ACC112 (cell line): ENCODE data around the gene SERTAD2.

ENCODE experiments used
- H2AFZ ChIP-seq: fragments of 200-600 bp; sonication (generic); one replicate; pipeline ENCODE4 v1.6.0; 2017; ENCODE audit warnings: antibody characterized with exemption, low read length; ENCODE audit not compliant: unreplicated experiment
- H3K27ac ChIP-seq: fragments of 200-600 bp; sonication (generic); 2 replicates; pipeline ENCODE4 v1.5.1; 2014; ENCODE audit warnings: low read depth, mild to moderate bottlenecking, antibody characterized with exemption, low read length, moderate library complexity
- H3K27me3 ChIP-seq: fragments of 200-600 bp; sonication (generic); 2 replicates; pipeline ENCODE4 v1.6.1; 2014; ENCODE audit warnings: mild to moderate bottlenecking, antibody characterized with exemption, low read length, moderate library complexity, mixed read lengths; ENCODE audit not compliant: insufficient read depth
- H3K36me3 ChIP-seq: fragments of 200-600 bp; sonication (generic); 2 replicates; pipeline ENCODE4 v1.6.1; 2016; ENCODE audit warnings: mild to moderate bottlenecking, antibody characterized with exemption, low read length, moderate library complexity, mixed read lengths; ENCODE audit not compliant: insufficient read depth
- H3K4me1 ChIP-seq: fragments of 200-600 bp; sonication (generic); one replicate; pipeline ENCODE4 v1.6.1; 2016; ENCODE audit warnings: low read length, mixed read lengths; ENCODE audit not compliant: insufficient read depth, unreplicated experiment, control insufficient read depth
- H3K4me3 ChIP-seq: fragments of 200-600 bp; sonication (generic); 2 replicates; pipeline ENCODE4 v1.5.1; 2014; ENCODE audit warnings: mild to moderate bottlenecking, low read depth, low read length
- H3K79me2 ChIP-seq: fragments of 200-600 bp; sonication (generic); one replicate; pipeline ENCODE4 v1.6.0; 2016; ENCODE audit warnings: low read length; ENCODE audit not compliant: control insufficient read depth, unreplicated experiment, insufficient read depth

The SERTAD2 gene

DNA sequence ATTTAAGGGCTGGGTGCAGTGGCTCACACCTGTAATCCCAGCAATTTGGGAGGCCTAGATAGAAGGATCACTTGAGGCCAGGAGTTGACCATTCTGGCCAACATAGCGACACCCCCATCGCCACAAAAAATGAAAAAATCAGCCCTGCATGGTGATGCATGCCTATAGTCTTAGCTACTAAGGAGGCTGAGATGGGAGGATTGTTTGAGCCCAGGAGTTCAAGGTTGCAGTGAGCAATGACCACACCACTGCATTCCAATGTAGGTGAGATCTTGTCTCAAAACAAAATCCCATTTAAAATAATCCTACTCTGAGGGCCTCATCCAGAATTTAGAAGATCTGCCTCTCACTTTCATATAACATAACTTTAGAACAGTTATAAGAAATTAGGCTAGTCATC lies 2.7 kb upstream of the SERTAD2 start:
- no peak overlapping the region for H3K27ac ChIP-seq
- H3K79me2 ChIP-seq: peaks cover 32% of the 10 kb centered on the region
- no peak overlapping the region for H3K4me3 ChIP-seq
- no peak overlapping the region for H2AFZ ChIP-seq
- H3K36me3 ChIP-seq: no peaks in the 10 kb centered on the region
- H3K27me3 ChIP-seq: no peaks in the 10 kb centered on the region
- H3K4me1 ChIP-seq: peaks cover 15% of the 10 kb centered on the region

DNA sequence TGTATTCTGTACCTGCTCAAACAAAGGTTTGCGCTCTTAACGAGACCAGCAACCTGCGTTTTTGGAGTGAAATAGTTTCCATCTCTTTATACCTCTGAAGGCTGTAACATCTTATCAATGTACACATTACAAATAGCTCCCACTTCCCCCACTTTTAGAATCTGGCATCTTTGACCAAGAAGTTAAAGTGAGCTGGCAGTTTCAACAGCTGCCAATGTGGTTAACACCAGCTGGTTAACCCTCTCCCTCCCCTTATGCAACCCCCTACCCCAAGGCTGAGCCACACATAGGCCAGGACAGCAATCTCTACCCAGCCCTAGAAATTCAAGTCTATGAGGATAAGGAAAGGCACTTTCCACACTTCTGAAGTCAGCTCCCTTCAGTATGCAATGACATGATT lies 2.2 kb upstream of the SERTAD2 start:
- no peak overlapping the region for H2AFZ ChIP-seq
- peaks cover 20% of the 10 kb centered on the region for H3K4me1 ChIP-seq
- no peak overlapping the region for H3K27ac ChIP-seq
- peak overlapping the region; percentile 95; the same call in 1 of the 2 replicates for H3K4me3 ChIP-seq
- H3K36me3 ChIP-seq: no peaks in the 10 kb centered on the region
- no peaks in the 10 kb centered on the region for H3K27me3 ChIP-seq
- peaks cover 37% of the 10 kb centered on the region for H3K79me2 ChIP-seq

DNA sequence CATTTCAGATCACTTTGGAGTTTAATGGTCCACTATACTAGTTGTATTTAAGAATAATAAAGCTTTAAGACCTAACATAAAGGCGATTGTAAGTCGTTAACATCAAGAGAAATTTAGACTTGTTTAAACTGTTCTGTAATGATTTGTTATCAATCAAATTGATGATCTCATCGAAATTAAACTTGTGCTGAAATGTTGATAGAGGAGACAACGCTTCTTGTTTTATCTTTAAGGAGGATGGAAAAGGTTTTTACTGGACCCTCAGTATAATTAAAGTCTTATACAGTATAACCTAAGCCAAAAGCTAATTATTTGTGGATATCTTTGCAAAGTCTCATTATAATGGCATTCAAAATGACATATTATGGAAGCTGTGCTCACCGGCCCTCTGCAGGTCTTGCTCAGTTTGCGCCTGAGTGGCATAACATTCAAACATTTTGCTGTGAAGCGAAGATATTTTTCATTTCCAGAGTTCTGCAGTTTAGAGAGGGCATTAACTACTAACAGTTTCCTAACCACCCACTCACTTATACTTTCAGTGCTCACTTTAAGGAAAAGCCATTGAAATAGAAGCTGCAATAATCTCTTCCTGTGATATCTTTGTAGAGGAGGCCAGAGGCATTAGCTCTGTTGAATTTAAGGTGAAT lies 1.4 kb upstream of the SERTAD2 start:
- Histone ChIP-seq H3K36me3 (no peaks in the 10 kb centered on the region), H3K79me2 (peaks cover 44% of the 10 kb centered on the region), H3K27me3 (no peaks in the 10 kb centered on the region), H3K4me1 (peaks cover 27% of the 10 kb centered on the region), H3K4me3 (peak overlapping the region; percentile 95), H2AFZ (no peak overlapping the region), H3K27ac (peak overlapping the region; percentile 83)

DNA sequence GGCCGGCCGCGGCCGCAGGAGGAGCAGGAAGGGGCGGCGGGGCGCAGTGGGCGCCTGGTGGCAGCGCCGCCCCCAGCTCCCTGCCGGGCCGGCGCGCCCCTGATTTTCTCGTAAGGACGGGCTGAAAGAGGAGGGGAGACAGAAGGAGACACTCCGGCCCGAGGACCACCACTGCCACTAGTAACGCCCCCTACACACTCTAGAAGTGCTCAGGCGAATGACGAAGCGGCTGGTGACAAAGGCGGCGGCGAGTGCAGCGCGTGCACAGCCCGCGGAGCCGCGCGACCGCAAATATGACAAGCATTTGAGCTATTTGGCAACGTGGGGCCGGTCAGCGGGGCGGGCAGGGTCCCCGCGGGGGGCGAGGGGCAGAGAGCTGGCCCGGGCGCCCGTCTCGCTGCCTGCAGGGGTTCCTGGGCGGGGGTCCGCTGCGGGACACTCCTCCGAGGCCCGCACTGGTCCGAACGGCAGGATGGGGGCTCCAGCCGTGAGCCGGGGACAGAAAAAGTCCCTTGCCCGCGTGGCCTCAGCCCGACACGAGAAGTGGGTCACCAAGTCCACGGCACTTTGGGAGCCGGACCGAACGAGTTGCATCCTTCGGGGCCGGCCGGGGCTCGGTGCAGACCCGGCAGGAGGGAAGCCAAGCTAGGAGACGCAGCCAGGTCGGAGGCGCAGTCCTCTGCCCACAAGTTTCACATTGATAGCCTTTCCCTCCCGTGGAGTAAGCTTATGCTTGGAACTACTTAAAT lies 524 bp upstream of the SERTAD2 start:
- Histone ChIP-seq H3K27me3 (no peaks in the 10 kb centered on the region), H3K79me2 (peaks cover 53% of the 10 kb centered on the region), H3K36me3 (no peaks in the 10 kb centered on the region), H3K27ac (peak overlapping the region; percentile 83), H3K4me3 (peak overlapping the region; percentile 95), H3K4me1 (peaks cover 34% of the 10 kb centered on the region), H2AFZ (peak overlapping the region; percentile 65)

DNA sequence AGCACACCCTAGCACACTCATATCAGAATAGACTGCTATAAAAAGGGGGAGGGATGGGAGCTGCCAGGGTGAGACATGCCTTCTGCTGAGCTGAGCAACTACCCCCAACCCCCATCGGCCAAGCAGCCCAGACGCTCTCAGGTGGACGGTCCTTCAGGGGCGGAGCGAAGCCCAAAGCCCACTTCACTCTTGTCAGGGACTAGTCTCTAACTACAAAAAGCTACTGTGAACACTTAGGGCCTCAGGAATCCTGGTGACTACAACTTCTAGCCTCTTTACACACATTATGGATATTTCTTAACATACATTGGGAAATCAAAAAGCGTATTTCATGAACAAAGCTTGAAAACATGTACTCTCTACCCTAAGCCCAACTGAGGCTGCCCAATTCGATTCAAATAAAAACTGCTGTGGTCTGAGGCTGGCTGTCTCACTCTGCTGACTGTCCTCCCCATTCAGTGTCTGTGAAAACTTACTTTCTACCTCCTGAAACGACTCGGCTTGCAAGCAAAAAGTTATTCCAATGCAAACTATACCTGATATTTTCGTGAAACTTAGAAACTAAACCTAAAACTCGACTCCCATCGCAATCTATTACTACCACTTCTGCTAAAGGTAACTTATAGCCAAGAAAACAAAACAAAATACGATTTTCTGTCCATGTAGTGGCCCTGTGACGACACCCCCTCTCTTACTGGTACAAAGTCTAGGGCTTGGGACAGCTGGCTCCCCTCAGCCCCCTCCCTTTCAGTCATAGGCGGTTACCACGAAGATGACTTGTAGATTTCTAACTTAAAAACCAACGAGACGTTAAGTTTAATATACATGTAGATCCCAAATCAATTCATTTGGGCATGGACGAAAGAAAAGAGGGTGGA lies 1.2 kb downstream of the SERTAD2 start:
- H3K27ac ChIP-seq: peak overlapping the region; percentile 81

DNA sequence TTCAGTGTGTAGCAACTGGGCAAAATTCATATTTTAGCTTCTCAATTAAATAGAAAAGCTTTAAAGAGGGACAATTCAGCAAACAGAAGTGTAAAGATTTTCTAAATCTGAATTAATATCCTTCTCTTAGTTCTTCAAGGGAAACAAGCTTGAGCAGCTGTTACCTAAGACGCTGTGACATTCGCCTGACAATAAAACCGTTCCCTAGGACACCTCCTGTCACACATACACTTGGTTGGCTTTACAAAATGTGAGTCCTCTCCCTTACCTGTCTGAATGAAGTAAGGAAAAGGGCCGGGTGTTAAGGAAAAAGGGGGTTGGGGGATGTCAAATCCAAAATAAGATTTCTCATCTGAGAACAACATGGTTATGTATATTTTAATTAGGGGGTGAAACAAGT lies 2.1 kb downstream of the SERTAD2 start:
- peaks cover 80% of the 10 kb centered on the region for H3K79me2 ChIP-seq
- no peak overlapping the region for H3K27ac ChIP-seq
- peaks cover 58% of the 10 kb centered on the region for H3K4me1 ChIP-seq
- no peak overlapping the region for H2AFZ ChIP-seq
- H3K36me3 ChIP-seq: no peaks in the 10 kb centered on the region
- H3K27me3 ChIP-seq: no peaks in the 10 kb centered on the region
- H3K4me3 ChIP-seq: peak overlapping the region; percentile 98

More for the DNA sequence above, 1.2 kb downstream of the SERTAD2 start:
- Histone ChIP-seq H3K4me3 (peak overlapping the region; percentile 98), H3K4me1 (peaks cover 51% of the 10 kb centered on the region), H3K27me3 (no peaks in the 10 kb centered on the region), H2AFZ (peak overlapping the region; percentile 19), H3K36me3 (no peaks in the 10 kb centered on the region), H3K79me2 (peaks cover 71% of the 10 kb centered on the region)

DNA sequence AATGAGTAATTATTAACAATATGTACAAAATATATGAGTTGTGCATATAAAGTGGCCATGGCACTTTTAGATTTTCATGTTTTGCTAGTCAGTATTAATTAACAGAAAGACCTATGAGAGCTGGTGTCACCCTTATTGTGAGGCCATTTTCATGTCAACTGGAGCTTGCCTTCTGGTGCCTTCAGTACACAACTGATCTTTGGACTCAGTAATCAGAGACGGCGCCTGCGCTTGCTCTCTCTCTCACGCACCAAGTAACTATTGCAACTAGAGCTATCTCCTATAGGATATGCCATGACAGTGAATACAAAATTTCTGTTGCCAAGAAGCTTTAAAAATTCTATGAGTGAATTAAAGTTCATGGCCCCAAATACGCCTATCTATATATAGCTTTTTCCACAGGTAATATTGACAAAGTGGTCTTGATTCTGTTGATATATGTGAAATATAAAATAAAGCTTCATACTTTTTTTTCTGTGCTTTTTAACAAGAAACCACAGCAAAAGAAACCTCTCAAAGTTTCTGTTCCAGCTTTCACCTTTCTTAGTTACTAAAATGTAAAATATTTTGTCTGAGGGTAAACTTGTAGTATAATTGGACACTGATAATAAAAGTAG lies 2.9 kb downstream of the SERTAD2 start:
- peaks cover 86% of the 10 kb centered on the region for H3K79me2 ChIP-seq
- no peak overlapping the region for H3K27ac ChIP-seq

DNA sequence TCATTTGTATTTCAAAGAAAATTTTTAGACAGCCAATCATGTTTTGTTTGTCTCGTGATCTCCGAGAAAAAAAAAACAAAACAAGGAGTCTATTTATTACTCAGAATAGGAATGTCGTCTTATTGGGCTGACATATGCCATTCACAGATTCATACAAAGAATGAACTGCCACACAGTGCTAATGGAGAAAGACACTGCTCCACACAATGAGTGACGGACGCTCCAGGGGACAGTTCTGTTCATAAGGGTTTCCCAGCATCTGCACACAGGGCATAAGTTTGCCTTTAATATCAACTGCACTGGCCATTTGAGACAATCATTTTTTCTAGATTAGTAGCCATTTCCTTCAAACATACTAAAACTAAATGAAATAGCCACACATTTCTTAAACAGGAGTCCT lies 3.4 kb downstream of the SERTAD2 start:
- no peak overlapping the region for H3K27ac ChIP-seq
- H3K4me1 ChIP-seq: peaks cover 59% of the 10 kb centered on the region
- H3K79me2 ChIP-seq: peaks cover 89% of the 10 kb centered on the region
- no peak overlapping the region for H2AFZ ChIP-seq
- H3K4me3 ChIP-seq: peak overlapping the region; percentile 8; the same call in 1 of the 2 replicates
- H3K36me3 ChIP-seq: no peaks in the 10 kb centered on the region
- no peaks in the 10 kb centered on the region for H3K27me3 ChIP-seq

More for the DNA sequence above, 2.9 kb downstream of the SERTAD2 start:
- Histone ChIP-seq H3K27me3 (no peaks in the 10 kb centered on the region), H2AFZ (no peak overlapping the region), H3K36me3 (no peaks in the 10 kb centered on the region), H3K4me1 (peaks cover 62% of the 10 kb centered on the region), H3K4me3 (peak overlapping the region; percentile 98)

DNA sequence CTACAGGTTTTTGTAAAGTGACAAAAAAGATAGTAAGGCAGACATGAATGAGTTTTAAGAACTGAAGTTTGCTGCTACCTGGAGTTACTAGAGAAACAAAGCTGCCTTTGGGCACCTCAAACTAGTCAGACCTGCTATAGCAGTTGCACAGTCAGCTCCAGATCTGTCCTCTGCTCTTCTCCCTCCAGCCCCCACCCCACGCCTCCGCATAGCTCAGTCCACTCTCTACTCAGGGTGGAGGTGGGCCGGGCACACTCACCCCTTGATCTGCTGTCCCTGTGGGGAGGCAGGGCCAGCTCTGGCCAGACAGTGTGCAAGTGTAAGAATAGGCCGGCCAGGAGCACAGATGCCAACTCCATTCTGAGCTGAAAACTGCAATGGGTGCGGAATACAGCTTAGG lies 4.1 kb downstream of the SERTAD2 start:
- Histone ChIP-seq H3K4me1 (peaks cover 54% of the 10 kb centered on the region), H3K27me3 (no peaks in the 10 kb centered on the region), H3K36me3 (no peaks in the 10 kb centered on the region), H3K4me3 (no peak overlapping the region), H3K27ac (no peak overlapping the region), H2AFZ (no peak overlapping the region), H3K79me2 (peaks cover 94% of the 10 kb centered on the region)

DNA sequence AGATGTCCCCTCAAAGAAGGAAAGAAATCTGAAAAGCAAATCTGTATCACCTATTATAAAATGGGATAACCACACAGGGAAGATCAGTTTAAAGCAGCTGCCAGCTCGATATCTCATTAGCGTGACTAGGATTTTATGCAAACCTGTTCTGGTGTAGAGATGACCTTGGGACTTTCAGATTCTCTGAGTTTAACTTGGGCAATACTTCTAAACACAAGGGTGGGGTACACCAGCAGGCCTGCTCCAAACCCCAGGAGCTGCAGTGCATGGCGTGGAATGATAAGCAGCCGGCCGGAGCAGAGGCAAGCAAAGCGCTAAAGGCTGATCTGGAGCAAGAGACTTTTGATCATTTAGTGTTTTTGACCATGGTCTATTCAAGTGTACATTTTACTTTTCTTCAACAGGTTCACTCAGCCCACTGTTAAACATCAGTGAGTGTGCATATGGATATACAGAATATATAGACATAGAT lies 4.7 kb downstream of the SERTAD2 start:
- H3K79me2 ChIP-seq: peaks cover 95% of the 10 kb centered on the region
- no peak overlapping the region for H3K27ac ChIP-seq
- H2AFZ ChIP-seq: no peak overlapping the region
- H3K27me3 ChIP-seq: no peaks in the 10 kb centered on the region
- H3K4me3 ChIP-seq: no peak overlapping the region
- H3K4me1 ChIP-seq: peaks cover 57% of the 10 kb centered on the region
- H3K36me3 ChIP-seq: no peaks in the 10 kb centered on the region
